Neural progenitor cell (in vitro differentiated cells): ENCODE measurements around the gene PAX5. TPM values are rescaled to one million over a fixed set of nuclear protein-coding genes. Genes with fewer than 3 reads are reported as not detected.

Experiments
- DNase-seq: peaks from one replicate; pipeline ENCODE4 v3.0.0-alpha.2; 2016; ENCODE audit warnings: low spot score
- H2AFZ ChIP-seq: fragments of 200-600 bp; sonication (generic); replicated peaks from 2 replicates; pipeline ENCODE4 v1.6.1; 2016; ENCODE audit warnings: antibody characterized with exemption
- H3F3A ChIP-seq: fragments of 200-600 bp; sonication (generic); 2 replicates; pipeline ENCODE4 v1.6.1; 2016; ENCODE audit warnings: antibody characterized with exemption, low read depth
- H3K27ac ChIP-seq: fragments of 200-600 bp; sonication (generic); 2 replicates; pipeline ENCODE4 v1.5.1; 2016; ENCODE audit warnings: mild to moderate bottlenecking
- H3K27me3 ChIP-seq: fragments of 200-600 bp; sonication (generic); 2 replicates; pipeline ENCODE4 v1.6.1; 2016; ENCODE audit warnings: mild to moderate bottlenecking, moderate library complexity
- H3K36me3 ChIP-seq: fragments of 200-600 bp; sonication (generic); 2 replicates; pipeline ENCODE4 v1.5.1; 2016
- H3K4me1 ChIP-seq: fragments of 200-600 bp; sonication (generic); 2 replicates; pipeline ENCODE4 v1.6.1; 2016; ENCODE audit warnings: mixed run types
- H3K4me2 ChIP-seq: fragments of 200-600 bp; sonication (generic); 2 replicates; pipeline ENCODE4 v1.6.1; 2016
- H3K4me3 ChIP-seq: fragments of 200-600 bp; sonication (generic); 2 replicates; pipeline ENCODE4 v1.5.1; 2016
- H3K79me2 ChIP-seq: fragments of 200-600 bp; sonication (generic); 2 replicates; pipeline ENCODE4 v1.6.1; 2016; ENCODE audit warnings: low read depth
- H3K9ac ChIP-seq: fragments of 200-600 bp; sonication (generic); 2 replicates; pipeline ENCODE4 v1.6.1; 2016
- H3K9me3 ChIP-seq: fragments of 200-600 bp; sonication (generic); 2 replicates; pipeline ENCODE4 v1.5.1; 2016; ENCODE audit warnings: low read depth
- H4K20me1 ChIP-seq: fragments of 200-600 bp; sonication (generic); 2 replicates; pipeline ENCODE4 v1.6.1; 2016; ENCODE audit warnings: low read depth
- H3K27ac Mint-ChIP-seq: 3 replicates; pipeline ENCODE4 v1.8.0; 2021; ENCODE audit warnings: mixed read lengths
- H3K27me3 Mint-ChIP-seq: 2 replicates; pipeline ENCODE4 v1.8.0; 2022; ENCODE audit warnings: low read depth, mild to moderate bottlenecking, inconsistent platforms, moderate library complexity, mixed read lengths; ENCODE audit not compliant: insufficient read depth
- H3K36me3 Mint-ChIP-seq: 3 replicates; pipeline ENCODE4 v1.8.0; 2021; ENCODE audit warnings: mixed read lengths
- H3K4me1 Mint-ChIP-seq: 3 replicates; pipeline ENCODE4 v1.8.0; 2021; ENCODE audit warnings: mixed read lengths
- H3K4me3 Mint-ChIP-seq: 3 replicates; pipeline ENCODE4 v1.8.0; 2021; ENCODE audit warnings: mild to moderate bottlenecking, moderate library complexity, mixed read lengths
- H3K9me3 Mint-ChIP-seq: 3 replicates; pipeline ENCODE4 v1.8.0; 2020; ENCODE audit warnings: mixed read lengths
- CTCF ChIP-seq: fragments of 200-600 bp; sonication (generic); IDR thresholded peaks from 2 replicates; pipeline ENCODE4 v1.5.1; 2017; ENCODE audit warnings: antibody characterized with exemption, mild to moderate bottlenecking
- EZH2 ChIP-seq: fragments of 200-600 bp; sonication (generic); IDR thresholded peaks from 2 replicates; pipeline ENCODE4 v1.6.1; 2017; ENCODE audit warnings: antibody characterized with exemption, mild to moderate bottlenecking, moderate library complexity
- EZH2phosphoT487 ChIP-seq: fragments of 200-600 bp; sonication (generic); IDR thresholded peaks from 2 replicates; pipeline ENCODE4 v1.6.1; 2017; ENCODE audit warnings: antibody characterized with exemption
- total RNA-seq: library from RNA; depleted of rRNA; stranded (reverse); fragments of >200 nt; gene quantifications from 2 replicates; pipeline ENCODE4 v1.2.3, GENCODE V29; 2015; ENCODE audit warnings: low replicate concordance

PAX5 gene
- total RNA-seq, 1 donor from 2014 or later, result not detected

- Histone ChIP-seq H3K4me1 (peaks cover 20% of the 10 kb centered on the region), H3K4me3 (no peak overlapping the region), H3K79me2 (no peaks in the 10 kb centered on the region), H2AFZ (no peak overlapping the region), H3K27me3 (no peaks in the 10 kb centered on the region), H3F3A (peaks cover 7% of the 10 kb centered on the region), H3K9ac (no peak overlapping the region), H3K4me2 (peak overlapping the region; percentile 52), H4K20me1 (no peaks in the 10 kb centered on the region), H3K36me3 (no peaks in the 10 kb centered on the region), H3K9me3 (no peaks in the 10 kb centered on the region), H3K27ac (no peak overlapping the region)
- no peak overlapping the region for H3K4me3 Mint-ChIP-seq
- peaks cover 17% of the 10 kb centered on the region for H3K4me1 Mint-ChIP-seq
- no peaks in the 10 kb centered on the region for H3K36me3 Mint-ChIP-seq
- TF ChIP-seq CTCF (no peak), EZH2 (no peak), EZH2phosphoT487 (no peak)
- peaks cover 13% of the 10 kb centered on the region for H3K27me3 Mint-ChIP-seq
- H3K27ac Mint-ChIP-seq, result no peak overlapping the region
- DNase-seq, result peak; percentile 61
- H3K9me3 Mint-ChIP-seq, result no peaks in the 10 kb centered on the region
Measured at GRCh38 chr9:36842560-36843530, 191.2 kb downstream of the PAX5 start.

- no peaks in the 10 kb centered on the region for H3K79me2 ChIP-seq
- Mint-ChIP-seq H3K4me1 (peaks cover 22% of the 10 kb centered on the region), H3K27ac (peak overlapping the region; percentile 66), H3K4me3 (peak overlapping the region; percentile 62), H3K27me3 (peaks cover 13% of the 10 kb centered on the region), H3K9me3 (no peaks in the 10 kb centered on the region), H3K36me3 (no peaks in the 10 kb centered on the region)
- peaks cover 18% of the 10 kb centered on the region for H3K4me1 ChIP-seq
- no peak for DNase-seq
- H3F3A ChIP-seq, result peaks cover 7% of the 10 kb centered on the region
- H3K4me3 ChIP-seq, result no peak overlapping the region
- no peak for TF ChIP-seq CTCF
- TF ChIP-seq EZH2, result no peak
- no peak for TF ChIP-seq EZH2phosphoT487
- no peak overlapping the region for H2AFZ ChIP-seq
- H3K4me2 ChIP-seq, result no peak overlapping the region
- no peaks in the 10 kb centered on the region for H4K20me1 ChIP-seq
- no peak overlapping the region for H3K9ac ChIP-seq
- H3K27ac ChIP-seq, result no peak overlapping the region
- no peaks in the 10 kb centered on the region for H3K9me3 ChIP-seq
- H3K27me3 ChIP-seq, result no peaks in the 10 kb centered on the region
- no peaks in the 10 kb centered on the region for H3K36me3 ChIP-seq
Measured at GRCh38 chr9:36840898-36841536, 193.1 kb downstream of the PAX5 start.

- TF ChIP-seq EZH2phosphoT487 (no peak), EZH2 (no peak), CTCF (no peak)
- H3K27me3 Mint-ChIP-seq, result peaks cover 11% of the 10 kb centered on the region
Measured at GRCh38 chr9:36839131-36839885, 194.8 kb downstream of the PAX5 start.

More at GRCh38 chr9:36839131-36839885, 194.8 kb downstream of the PAX5 start:
- Histone ChIP-seq H3K4me3 (no peak overlapping the region), H3K9ac (no peak overlapping the region), H3K36me3 (no peaks in the 10 kb centered on the region), H3K27ac (no peak overlapping the region), H3K27me3 (no peaks in the 10 kb centered on the region), H3K4me2 (no peak overlapping the region), H3K79me2 (no peaks in the 10 kb centered on the region), H3K4me1 (peaks cover 18% of the 10 kb centered on the region), H3K9me3 (no peaks in the 10 kb centered on the region), H4K20me1 (no peaks in the 10 kb centered on the region), H2AFZ (no peak overlapping the region), H3F3A (peaks cover 7% of the 10 kb centered on the region)
- Mint-ChIP-seq H3K9me3 (no peaks in the 10 kb centered on the region), H3K27ac (no peak overlapping the region), H3K4me3 (no peak overlapping the region), H3K4me1 (peaks cover 29% of the 10 kb centered on the region), H3K36me3 (no peaks in the 10 kb centered on the region)
- DNase-seq, result no peak
